LNCAP (cell line): ENCODE data around the gene OMG.

ENCODE experiments used
- CTCF ChIP-seq: fragments of 450-650 bp; IDR thresholded peaks from 2 replicates; pipeline ENCODE4 v1.5.1; 2017; ENCODE audit warnings: mild to moderate bottlenecking

Gene OMG

DNA sequence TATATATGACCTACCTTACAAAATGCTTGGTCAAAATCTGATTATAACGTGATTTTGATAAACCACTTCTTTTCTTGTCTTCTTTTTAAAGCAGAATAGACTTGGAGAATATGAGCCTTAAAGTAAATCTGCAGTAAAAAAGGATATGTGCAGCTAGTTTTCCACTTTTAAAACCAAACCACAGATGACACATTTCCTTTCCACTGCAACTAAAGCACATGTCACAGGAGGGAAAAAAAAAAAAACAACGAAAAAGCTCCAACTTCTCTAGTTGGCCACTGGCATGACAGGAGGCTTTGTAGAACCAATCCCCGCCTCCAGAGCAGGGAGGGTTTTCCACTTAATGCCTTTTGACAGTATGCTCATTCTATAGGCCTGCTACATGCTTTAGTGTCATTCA, 24.4 kb upstream of the OMG start, which contains the start of gene EVI2A:
EVI2A (minus strand) TSS at position 142 of the 400 bp plus-strand sequence. CDS start 2,609 bp downstream, outside the sequence.
- no peak for TF ChIP-seq CTCF

DNA sequence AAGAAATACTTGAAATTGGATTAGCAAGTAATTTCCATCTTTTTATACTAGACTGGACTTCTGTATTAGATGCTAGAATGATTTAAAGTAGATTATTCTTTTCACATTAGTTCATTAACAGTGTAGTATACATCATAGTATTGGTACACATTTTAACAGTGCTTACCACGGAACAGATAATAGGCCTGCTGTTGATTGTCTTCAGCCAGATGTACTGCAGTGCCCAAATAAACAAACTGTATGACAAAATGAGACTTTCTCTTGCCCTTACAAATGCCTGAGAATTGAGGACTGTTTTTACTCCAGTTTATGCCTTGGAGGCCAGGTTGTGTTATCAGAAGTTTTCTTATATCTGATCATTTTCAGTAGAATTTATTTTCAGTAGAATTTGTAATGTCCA, 23.8 kb upstream of the OMG start:
- TF ChIP-seq CTCF = no peak

DNA sequence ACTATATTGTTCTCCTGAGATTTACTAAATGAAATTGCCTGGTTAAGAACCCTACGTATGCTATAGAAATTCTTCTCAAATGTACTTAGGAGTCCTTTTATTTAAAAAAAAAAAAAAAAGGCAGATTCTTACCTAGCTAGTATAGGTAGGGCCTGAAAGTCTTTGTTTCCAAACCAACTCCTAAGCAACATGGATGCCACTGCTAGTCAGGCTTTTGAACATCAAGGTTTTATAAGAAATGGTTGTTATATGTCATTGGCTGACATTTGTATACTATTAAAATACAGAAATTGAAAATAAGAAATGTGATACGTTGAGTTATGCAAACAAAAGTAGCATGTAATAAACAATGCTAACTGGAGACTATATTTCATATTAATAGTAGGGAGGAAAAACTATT, 23.2 kb upstream of the OMG start:
- no peak for TF ChIP-seq CTCF

DNA sequence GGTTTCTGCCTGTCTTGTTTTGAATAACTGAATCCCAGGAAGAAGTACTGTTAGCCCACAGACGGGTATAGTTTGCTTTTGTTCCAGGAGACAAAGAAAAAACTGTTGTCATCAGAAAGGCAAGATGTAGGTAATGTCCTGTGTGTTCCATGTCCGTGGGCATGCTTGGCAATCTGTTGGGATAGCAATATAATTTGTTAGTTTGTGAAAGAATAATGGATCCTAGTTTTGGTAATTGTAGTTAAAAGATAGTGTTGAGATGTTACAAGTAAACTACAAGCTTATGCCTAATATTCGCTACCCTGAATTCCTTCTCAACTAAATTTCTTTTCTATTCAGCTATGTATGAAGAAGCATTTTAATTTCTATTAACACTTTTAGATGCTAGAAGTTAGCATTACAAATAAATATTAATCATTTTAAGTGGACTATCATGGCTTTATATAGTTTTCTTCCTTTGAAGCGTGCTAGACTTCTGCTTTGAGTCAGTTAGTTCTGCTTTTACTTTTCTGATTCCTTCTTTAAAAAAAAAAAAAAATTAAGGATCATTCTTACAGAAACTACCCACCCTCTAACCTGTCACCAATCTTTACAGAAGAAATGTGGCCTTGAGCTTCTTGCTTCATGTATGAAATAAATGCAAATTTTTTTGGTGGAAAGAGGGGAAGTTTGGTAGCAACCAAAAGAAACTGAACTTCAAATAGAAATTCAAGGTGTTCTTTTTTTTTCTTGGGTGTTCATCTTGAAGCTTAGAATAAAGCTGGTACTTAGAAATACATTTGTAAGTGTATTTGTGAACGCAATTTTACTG, 22.0 kb upstream of the OMG start:
- no peak for TF ChIP-seq CTCF

DNA sequence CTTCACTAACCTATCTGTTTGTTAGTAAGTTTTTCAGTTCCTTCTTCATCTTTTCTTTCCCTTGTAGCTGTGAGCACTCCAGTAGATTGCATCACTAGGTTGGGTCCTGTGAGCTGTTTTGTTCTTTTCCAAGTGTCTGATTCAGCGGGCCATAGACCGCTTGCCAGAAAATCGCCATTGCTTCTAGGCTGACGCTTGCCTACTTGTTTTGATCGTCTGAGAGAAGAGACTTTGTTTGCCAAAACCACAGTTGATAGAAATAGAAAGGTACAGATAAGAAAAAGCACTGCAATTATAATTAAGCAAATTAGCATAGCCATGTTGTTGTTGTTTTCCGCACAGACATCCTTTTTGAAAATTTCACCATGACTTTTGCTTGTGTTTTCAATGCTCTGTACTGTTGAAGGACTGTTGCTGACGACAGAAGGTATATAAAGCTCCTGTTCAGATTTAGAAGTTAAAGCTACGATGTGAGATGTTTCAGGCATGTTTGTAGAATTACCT, 21.3 kb upstream of the OMG start:
- no peak for TF ChIP-seq CTCF

DNA sequence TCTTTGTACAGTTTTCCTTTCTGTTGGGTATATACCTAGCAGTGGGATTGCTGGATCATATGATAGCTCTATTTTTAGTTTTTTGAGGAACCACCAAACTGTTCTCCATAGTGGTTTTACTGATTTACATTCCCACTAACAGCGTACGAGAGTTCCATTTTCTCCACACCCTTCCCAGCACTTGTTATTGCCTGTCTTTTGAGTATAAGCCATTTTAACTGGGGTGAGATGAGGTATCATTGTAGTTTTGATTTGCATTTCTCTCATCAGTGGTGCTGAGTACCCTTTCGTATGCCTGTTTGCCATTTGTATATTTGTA, 17.7 kb upstream of the OMG start:
- TF ChIP-seq CTCF = no peak

- no peak for TF ChIP-seq CTCF
These were observed 17.1 kb upstream of the OMG start, which contains the start of gene EVI2B for GRCh38 chr17:31313982-31314781. EVI2B (minus strand) TSS chr17:31314054; CDS start chr17:31305609, 8,445 bp downstream.
